GM18498 (cell line): Measurements from ENCODE around the gene SPINK8.
A peak's percentile ranks its signal among the peaks of the same experiment; 100 is the strongest.
"Not testable (repeated sequence)": the region's sequence is repeated elsewhere in the genome, so short reads cannot be mapped to it uniquely, and the experiment has no call there.

ENCODE experiments used
- ATAC-seq: cut with Tn5 transposase; IDR thresholded peaks from one replicate; pipeline ENCODE4 v1.9.1; 2021; ENCODE audit warnings: mild to moderate bottlenecking, moderate library complexity; ENCODE audit not compliant: unreplicated experiment

SPINK8 gene

GRCh38 chr3:48331706-48332435 lies 1.6 kb downstream of the SPINK8 start:
- not testable (repeated sequence) for ATAC-seq

GRCh38 chr3:48320996-48321395 lies 12.5 kb downstream of the SPINK8 start:
- ATAC-seq: no peak

- ATAC-seq: no peak
These were observed 14.6 kb downstream of the SPINK8 start for GRCh38 chr3:48318713-48319468.

- ATAC-seq: no peak
These were observed 18.9 kb downstream of the SPINK8 start for GRCh38 chr3:48314542-48314941.

GRCh38 chr3:48306860-48307530 lies 26.5 kb downstream of the SPINK8 start:
- no peak for ATAC-seq

- ATAC-seq: no peak
These were observed 27.2 kb downstream of the SPINK8 start for GRCh38 chr3:48306290-48306689.

GRCh38 chr3:48305396-48305795 lies 28.1 kb downstream of the SPINK8 start:
- no peak for ATAC-seq

- no peak for ATAC-seq
These were observed 30.4 kb downstream of the SPINK8 start for GRCh38 chr3:48303021-48303420.

GRCh38 chr3:48301800-48302166 lies 31.7 kb downstream of the SPINK8 start:
- no peak for ATAC-seq

- ATAC-seq: peak; percentile 79
These were observed 32.3 kb downstream of the SPINK8 start, which contains the start of gene NME6 for GRCh38 chr3:48301020-48301799. Gene NME6 (minus strand): TSS chr3:48301367.

- no peak for ATAC-seq
These were observed 33.4 kb downstream of the SPINK8 start for GRCh38 chr3:48299746-48300712.

- no peak for ATAC-seq
These were observed 36.2 kb downstream of the SPINK8 start for GRCh38 chr3:48297111-48297810.

GRCh38 chr3:48296699-48297098 lies 36.8 kb downstream of the SPINK8 start:
- no peak for ATAC-seq

- no peak for ATAC-seq
These were observed 38.7 kb downstream of the SPINK8 start for GRCh38 chr3:48294611-48295263.

- ATAC-seq: no peak
These were observed 43.8 kb downstream of the SPINK8 start for GRCh38 chr3:48289659-48290058.

- no peak for ATAC-seq
These were observed 46.4 kb downstream of the SPINK8 start for GRCh38 chr3:48287034-48287433.

GRCh38 chr3:48286308-48286707 lies 47.2 kb downstream of the SPINK8 start:
- no peak for ATAC-seq

- ATAC-seq: no peak
These were observed 47.8 kb downstream of the SPINK8 start for GRCh38 chr3:48285675-48286074.

GRCh38 chr3:48285132-48285531 lies 48.3 kb downstream of the SPINK8 start:
- no peak for ATAC-seq
